HUES64 (cell line): ENCODE results near the gene LRRC15.

ENCODE experiments used
- H3K27ac ChIP-seq: 2 replicates; pipeline ENCODE4 v1.7.0; 2013; ENCODE audit warnings: low read depth, low read length, inconsistent platforms
- H3K27me3 ChIP-seq: 2 replicates; pipeline ENCODE4 v1.6.1; 2013; ENCODE audit warnings: mild to moderate bottlenecking, low read length; ENCODE audit not compliant: insufficient read depth
- H3K36me3 ChIP-seq: 2 replicates; pipeline ENCODE4 v1.6.1; 2013; ENCODE audit warnings: mild to moderate bottlenecking, low read length; ENCODE audit not compliant: insufficient read depth
- H3K4me1 ChIP-seq: 2 replicates; pipeline ENCODE4 v1.6.1; 2013; ENCODE audit warnings: mild to moderate bottlenecking, low read length, moderate library complexity; ENCODE audit not compliant: insufficient read depth
- H3K4me3 ChIP-seq: 2 replicates; pipeline ENCODE4 v1.5.1; 2013; ENCODE audit warnings: mild to moderate bottlenecking, low read length, moderate library complexity
- H3K9ac ChIP-seq: 2 replicates; pipeline ENCODE4 v1.6.1; 2013; ENCODE audit warnings: mild to moderate bottlenecking, low read depth, low read length
- H3K9me3 ChIP-seq: 2 replicates; pipeline ENCODE4 v1.6.1; 2013; ENCODE audit warnings: low read depth, low read length; ENCODE audit not compliant: insufficient read depth
- WGBS: fragments of 150-250, 120-280 bp; methylation state at CpG from one replicate; pipeline ENCODE4 v1.1.7; 2013; ENCODE audit warnings: missing lambda C conversion rate; 5-methylcytosine and 5-hydroxymethylcytosine counted together

LRRC15 gene

GRCh38 chr3:194333212-194333980, 36.1 kb downstream of the LRRC15 start:
- no peaks in the 10 kb centered on the region for H3K36me3 ChIP-seq
- WGBS = 5% methylated on average over 69 of the region's 69 CpGs
- no peak overlapping the region for H3K27ac ChIP-seq
- H3K9me3 ChIP-seq = no peaks in the 10 kb centered on the region
- peak overlapping the region; percentile 55 for H3K9ac ChIP-seq
- no peaks in the 10 kb centered on the region for H3K4me1 ChIP-seq
- peak overlapping the region; percentile 61 for H3K4me3 ChIP-seq
- peaks cover 31% of the 10 kb centered on the region for H3K27me3 ChIP-seq

- Histone ChIP-seq H3K27ac (no peak overlapping the region), H3K36me3 (no peaks in the 10 kb centered on the region), H3K9ac (no peak overlapping the region), H3K4me3 (no peak overlapping the region), H3K27me3 (peaks cover 31% of the 10 kb centered on the region), H3K9me3 (no peaks in the 10 kb centered on the region), H3K4me1 (no peaks in the 10 kb centered on the region)
- 83% methylated on average over 6 of the region's 7 CpGs for WGBS
Measured at GRCh38 chr3:194332858-194333211, 36.7 kb downstream of the LRRC15 start.

- H3K9me3 ChIP-seq = no peaks in the 10 kb centered on the region
- H3K36me3 ChIP-seq = no peaks in the 10 kb centered on the region
- no peak overlapping the region for H3K27ac ChIP-seq
- 70% methylated on average over 4 of the region's 4 CpGs for WGBS
- no peak overlapping the region for H3K4me3 ChIP-seq
- no peaks in the 10 kb centered on the region for H3K4me1 ChIP-seq
- peaks cover 31% of the 10 kb centered on the region for H3K27me3 ChIP-seq
- no peak overlapping the region for H3K9ac ChIP-seq
Measured at GRCh38 chr3:194330579-194330978, 39.0 kb downstream of the LRRC15 start.

- no peak overlapping the region for H3K4me3 ChIP-seq
- peaks cover 31% of the 10 kb centered on the region for H3K27me3 ChIP-seq
- no peak overlapping the region for H3K9ac ChIP-seq
- 85% methylated on average over 10 of the region's 10 CpGs for WGBS
- H3K27ac ChIP-seq = no peak overlapping the region
- no peaks in the 10 kb centered on the region for H3K4me1 ChIP-seq
- H3K9me3 ChIP-seq = no peaks in the 10 kb centered on the region
- H3K36me3 ChIP-seq = no peaks in the 10 kb centered on the region
Measured at GRCh38 chr3:194330160-194330559, 39.4 kb downstream of the LRRC15 start.

DNA sequence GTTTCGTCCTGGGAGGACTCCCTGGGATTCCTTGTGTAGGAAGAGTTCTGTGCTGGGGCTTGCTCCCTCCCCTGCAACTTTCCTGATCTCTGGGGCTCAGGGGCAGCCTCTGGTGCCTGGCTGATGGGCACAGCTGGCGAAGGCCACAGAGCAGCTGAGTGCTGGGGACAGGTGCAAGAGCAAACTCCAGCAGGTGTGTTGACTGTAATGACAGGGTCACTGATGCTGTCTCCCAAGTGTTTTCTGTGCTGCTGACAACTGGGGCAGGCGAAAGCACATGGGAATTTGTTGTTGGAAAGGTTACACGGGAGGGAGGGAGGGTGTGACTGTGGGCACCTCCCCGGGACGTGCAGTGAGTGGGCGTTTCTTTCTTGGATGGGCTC, 40.0 kb downstream of the LRRC15 start:
- H3K27ac ChIP-seq = no peak overlapping the region

DNA sequence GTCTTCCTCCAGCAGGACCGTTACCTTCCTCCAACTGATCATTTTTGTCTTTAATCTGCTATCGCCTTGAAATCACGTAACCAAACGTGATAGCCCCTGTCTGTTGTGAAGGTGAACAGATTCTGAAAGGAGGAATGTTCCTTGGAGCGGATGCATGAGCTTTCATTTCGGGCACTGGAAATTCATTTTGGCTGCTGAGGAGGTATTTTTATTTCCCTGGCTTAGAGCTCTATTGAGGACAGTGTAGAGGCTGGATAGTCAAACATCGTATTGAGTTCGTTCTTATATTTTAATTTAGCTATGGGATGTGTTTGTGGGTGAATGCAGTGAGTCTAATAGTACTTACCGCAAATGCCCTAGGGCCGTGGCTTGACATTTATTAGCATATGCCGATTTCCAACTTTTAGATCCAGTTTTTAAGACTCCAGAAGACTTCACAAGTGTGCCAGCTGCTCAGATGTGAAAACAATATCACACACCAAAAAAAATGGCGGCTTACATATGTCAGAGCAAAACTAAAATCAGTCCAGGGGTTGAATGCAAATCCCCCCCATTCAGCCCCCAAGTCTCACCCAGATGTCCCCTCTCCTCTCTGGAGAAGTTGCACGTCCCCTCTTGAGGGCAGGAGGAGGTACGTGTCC, 40.5 kb downstream of the LRRC15 start:
- Histone ChIP-seq H3K27ac (no peak overlapping the region), H3K9ac (no peak overlapping the region), H3K4me3 (no peak overlapping the region), H3K4me1 (no peaks in the 10 kb centered on the region), H3K36me3 (no peaks in the 10 kb centered on the region), H3K9me3 (no peaks in the 10 kb centered on the region), H3K27me3 (peaks cover 28% of the 10 kb centered on the region)
- WGBS = 93% methylated on average over 14 of the region's 14 CpGs

More for the DNA sequence above, 40.0 kb downstream of the LRRC15 start:
- Histone ChIP-seq H3K4me3 (no peak overlapping the region), H3K36me3 (no peaks in the 10 kb centered on the region), H3K27me3 (peaks cover 31% of the 10 kb centered on the region), H3K9ac (no peak overlapping the region), H3K9me3 (no peaks in the 10 kb centered on the region), H3K4me1 (no peaks in the 10 kb centered on the region)
- WGBS = 92% methylated on average over 7 of the region's 7 CpGs

- no peak overlapping the region for H3K9ac ChIP-seq
- H3K9me3 ChIP-seq = no peaks in the 10 kb centered on the region
- H3K27ac ChIP-seq = no peak overlapping the region
- no peaks in the 10 kb centered on the region for H3K36me3 ChIP-seq
- 90% methylated on average over 27 of the region's 27 CpGs for WGBS
- H3K4me1 ChIP-seq = no peaks in the 10 kb centered on the region
- no peak overlapping the region for H3K4me3 ChIP-seq
- H3K27me3 ChIP-seq = peaks cover 19% of the 10 kb centered on the region
Measured at GRCh38 chr3:194328053-194328657, 41.4 kb downstream of the LRRC15 start.

DNA sequence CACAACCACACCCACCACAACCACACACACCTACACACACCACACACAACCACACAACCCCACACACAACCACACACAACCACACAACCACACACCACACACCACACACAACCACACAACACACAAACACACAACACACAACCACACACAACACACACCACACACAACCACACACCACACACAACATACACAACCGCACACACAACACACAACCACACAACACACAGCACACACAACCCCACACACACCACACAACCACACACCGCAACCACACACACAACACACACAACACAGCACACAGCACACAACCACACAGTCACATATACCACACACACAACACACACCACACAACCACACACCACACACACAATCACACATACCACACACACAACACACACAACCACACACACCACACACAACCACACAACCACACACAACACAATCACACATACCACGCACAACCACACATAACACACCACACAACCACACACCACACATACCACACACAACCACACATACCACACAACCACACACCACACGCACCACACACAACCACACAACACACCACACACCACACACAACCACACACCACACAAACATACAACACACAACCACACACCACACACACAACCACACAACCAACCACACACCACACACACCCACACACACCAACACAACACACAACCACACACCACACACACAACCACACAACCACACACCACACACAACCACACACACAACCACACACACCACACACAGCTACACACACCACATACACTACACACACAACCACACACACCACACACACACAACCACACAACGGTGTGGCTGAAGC, 42.1 kb downstream of the LRRC15 start:
- 91% methylated on average over 5 of the region's 5 CpGs for WGBS

DNA sequence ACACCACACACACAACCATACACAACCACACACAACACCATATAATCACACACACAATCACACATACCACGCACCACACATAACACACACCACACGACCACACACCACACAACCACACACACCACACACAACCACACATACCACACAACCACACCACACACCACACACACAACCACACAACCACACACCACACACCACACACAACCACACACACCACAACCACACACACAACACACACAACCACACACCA, 42.6 kb downstream of the LRRC15 start:
- Histone ChIP-seq H3K4me1 (no peaks in the 10 kb centered on the region), H3K9ac (no peak overlapping the region), H3K27ac (no peak overlapping the region), H3K36me3 (no peaks in the 10 kb centered on the region), H3K9me3 (no peaks in the 10 kb centered on the region), H3K4me3 (no peak overlapping the region), H3K27me3 (peaks cover 7% of the 10 kb centered on the region)
- 87% methylated on average over 2 of the region's 2 CpGs for WGBS

More for the DNA sequence above, 42.1 kb downstream of the LRRC15 start:
- no peaks in the 10 kb centered on the region for H3K4me1 ChIP-seq
- no peaks in the 10 kb centered on the region for H3K9me3 ChIP-seq
- H3K36me3 ChIP-seq = no peaks in the 10 kb centered on the region
- peaks cover 12% of the 10 kb centered on the region for H3K27me3 ChIP-seq
- H3K9ac ChIP-seq = no peak overlapping the region
- no peak overlapping the region for H3K4me3 ChIP-seq
- H3K27ac ChIP-seq = no peak overlapping the region

DNA sequence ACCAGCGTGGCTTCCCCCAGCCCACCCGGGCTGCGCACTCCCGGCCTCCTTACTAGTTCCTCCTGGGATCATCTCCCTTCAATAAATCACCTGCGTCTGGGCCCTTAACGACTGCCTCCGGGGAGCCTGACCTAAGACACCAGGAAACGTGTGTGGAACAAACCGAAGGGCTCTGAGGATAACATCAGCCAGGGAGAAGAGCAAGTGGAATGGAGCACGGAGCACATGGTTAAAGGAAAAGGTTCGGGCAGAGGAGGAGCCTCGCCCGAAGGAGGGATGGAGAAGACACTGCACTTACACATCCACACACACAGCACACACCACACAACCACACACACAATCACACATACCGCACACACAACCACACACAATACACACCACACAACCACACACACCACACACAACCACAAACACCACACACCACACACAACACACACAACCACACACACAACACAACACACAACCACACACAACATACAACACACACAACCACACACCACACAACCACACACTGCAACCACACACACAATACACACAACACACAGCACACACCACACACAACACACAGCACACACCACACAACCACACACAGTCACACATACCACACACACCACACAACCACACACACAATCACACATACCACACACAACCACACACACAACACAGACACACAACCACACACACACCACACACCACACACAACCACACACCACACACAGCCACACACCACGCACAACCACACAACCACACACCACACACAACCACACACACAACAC, 43.2 kb downstream of the LRRC15 start:
- Histone ChIP-seq H3K4me3 (no peak overlapping the region), H3K4me1 (no peaks in the 10 kb centered on the region), H3K27ac (no peak overlapping the region), H3K9ac (no peak overlapping the region), H3K9me3 (no peaks in the 10 kb centered on the region), H3K36me3 (no peaks in the 10 kb centered on the region), H3K27me3 (peaks cover 1% of the 10 kb centered on the region; the same call in 1 of the 2 replicates)
- 83% methylated on average over 15 of the region's 15 CpGs for WGBS
